ENCODE measurements around the gene TTC39B.

The TTC39B gene

GRCh38 chr9:15155826-15156225, 151.2 kb downstream of the TTC39B start:
- Histone ChIP-seq H3K27ac (no peak overlapping the region), H3K9ac (no peak overlapping the region), H3K27me3 (ENCODE audit: insufficient read depth, low read depth) (no peaks in the 10 kb centered on the region), H3K79me2 (ENCODE audit: insufficient read depth, low read depth) (no peaks in the 10 kb centered on the region), H3K36me3 (ENCODE audit: insufficient read depth) (no peaks in the 10 kb centered on the region), H3K4me2 (no peak overlapping the region), H3K4me3 (IDR thresholded peaks at IDR 0.05; ENCODE audit: insufficient read depth, low read depth, low read length) (no peak overlapping the region), H2AFZ (ENCODE audit: low read depth) (no peak overlapping the region), H3K4me1 (ENCODE audit: low read depth, poor library complexity, severe bottlenecking) (peaks cover 9% of the 10 kb centered on the region), H4K20me1 (ENCODE audit: insufficient read depth) (no peaks in the 10 kb centered on the region)
- TF ChIP-seq CTCF (conservative IDR thresholded peaks at IDR 0.05; ENCODE audit: low read depth, low read length): no peak

GRCh38 chr9:15155323-15155722, 151.7 kb downstream of the TTC39B start:
- Histone ChIP-seq H3K4me2 (no peak overlapping the region), H3K27ac (no peak overlapping the region)
- no peak for TF ChIP-seq CTCF (conservative IDR thresholded peaks at IDR 0.05; ENCODE audit: low read depth, low read length)

GRCh38 chr9:15154677-15155076, 152.3 kb downstream of the TTC39B start:
- H3K27me3 ChIP-seq (ENCODE audit: insufficient read depth, low read depth): no peaks in the 10 kb centered on the region
- H3K4me1 ChIP-seq (ENCODE audit: low read depth, poor library complexity, severe bottlenecking): no peaks in the 10 kb centered on the region
- no peak overlapping the region for H2AFZ ChIP-seq (ENCODE audit: low read depth)
- no peaks in the 10 kb centered on the region for H3K36me3 ChIP-seq (ENCODE audit: insufficient read depth)
- TF ChIP-seq CTCF (conservative IDR thresholded peaks at IDR 0.05; ENCODE audit: low read depth, low read length): no peak
- no peak overlapping the region for H3K9ac ChIP-seq
- no peak overlapping the region for H3K4me2 ChIP-seq
- H3K27ac ChIP-seq: no peak overlapping the region
- H3K79me2 ChIP-seq (ENCODE audit: insufficient read depth, low read depth): no peaks in the 10 kb centered on the region
- no peaks in the 10 kb centered on the region for H4K20me1 ChIP-seq (ENCODE audit: insufficient read depth)
- no peak overlapping the region for H3K4me3 ChIP-seq (IDR thresholded peaks at IDR 0.05; ENCODE audit: insufficient read depth, low read depth, low read length)

More at GRCh38 chr9:15155323-15155722, 151.7 kb downstream of the TTC39B start:
- H3K27me3 ChIP-seq (ENCODE audit: insufficient read depth, low read depth): no peaks in the 10 kb centered on the region
- H3K4me3 ChIP-seq (IDR thresholded peaks at IDR 0.05; ENCODE audit: insufficient read depth, low read depth, low read length): no peak overlapping the region
- peaks cover 4% of the 10 kb centered on the region for H3K4me1 ChIP-seq (ENCODE audit: low read depth, poor library complexity, severe bottlenecking)
- H4K20me1 ChIP-seq (ENCODE audit: insufficient read depth): no peaks in the 10 kb centered on the region
- H3K36me3 ChIP-seq (ENCODE audit: insufficient read depth): no peaks in the 10 kb centered on the region
- no peaks in the 10 kb centered on the region for H3K79me2 ChIP-seq (ENCODE audit: insufficient read depth, low read depth)
- no peak overlapping the region for H2AFZ ChIP-seq (ENCODE audit: low read depth)
- no peak overlapping the region for H3K9ac ChIP-seq

GRCh38 chr9:15153961-15154360, 153.1 kb downstream of the TTC39B start:
- Histone ChIP-seq H3K4me1 (ENCODE audit: low read depth, poor library complexity, severe bottlenecking) (no peaks in the 10 kb centered on the region), H3K4me2 (no peak overlapping the region), H3K27me3 (ENCODE audit: insufficient read depth, low read depth) (no peaks in the 10 kb centered on the region), H3K9ac (no peak overlapping the region), H3K36me3 (ENCODE audit: insufficient read depth) (no peaks in the 10 kb centered on the region), H3K27ac (no peak overlapping the region), H4K20me1 (ENCODE audit: insufficient read depth) (no peaks in the 10 kb centered on the region), H3K79me2 (ENCODE audit: insufficient read depth, low read depth) (no peaks in the 10 kb centered on the region), H3K4me3 (IDR thresholded peaks at IDR 0.05; ENCODE audit: insufficient read depth, low read depth, low read length) (no peak overlapping the region), H2AFZ (ENCODE audit: low read depth) (no peak overlapping the region)
- TF ChIP-seq CTCF (conservative IDR thresholded peaks at IDR 0.05; ENCODE audit: low read depth, low read length): no peak
